ENCODE measurements around the gene ACTRT2.

GRCh38 chr1:2982615-2983318 is 38.5 kb upstream of the ACTRT2 start:
- TF ChIP-seq CTCF (IDR thresholded peaks at IDR 0.05) (no peak), POLR2A (IDR thresholded peaks at IDR 0.05) (no peak)

All from Peyer's patch (tissue), 4 donors.